Caco-2 (cell line): ENCODE data around the gene FOXF1. TPM values are rescaled to one million over a fixed set of nuclear protein-coding genes. Genes with fewer than 3 reads are reported as not detected.

Experiments used
- BruUV-seq: library from RNA; stranded (reverse); fragments of 400-500 nt; replicated peaks from 2 replicates; lab custom pipeline; 2021; lab: Mats Ljungman, UMichigan
- CTCF ChIA-PET: fragments of 300-600 bp; sonication (Branson Sonifier 250); formaldehyde crosslinking; loops from one replicate; lab custom pipeline; 2022; ENCODE audit warnings: antibody characterized with exemption; lab: Charles Lee
- POLR2A ChIA-PET: fragments of 300-600 bp; sonication (Branson Sonifier 250); formaldehyde crosslinking; loops from one replicate; lab custom pipeline; 2022; ENCODE audit warnings: antibody characterized with exemption; lab: Charles Lee
- DNase-seq, 2 experiments: peaks; one replicate each; pipeline versions ENCODE4 v3.0.0 to v3.0.0-alpha.2; 2020 to 2022
- H3K27me3 ChIP-seq: replicated peaks from 2 replicates; pipeline ENCODE4 v1.6.0; 2011; ENCODE audit warnings: low read length; ENCODE audit not compliant: control insufficient read depth, insufficient read depth
- H3K36me3 ChIP-seq: 2 replicates; pipeline ENCODE4 v1.5.1; 2011; ENCODE audit warnings: low read length; ENCODE audit not compliant: control insufficient read depth, insufficient read depth
- H3K4me1 ChIP-seq: fragments of 250-450 bp; sonication (Bioruptor Pico); 2 replicates; pipeline ENCODE4 v1.5.1; 2020; ENCODE audit warnings: mild to moderate bottlenecking
- H3K4me3 ChIP-seq: 2 replicates; pipeline ENCODE4 v1.5.1; 2011; ENCODE audit warnings: low read depth, mild to moderate bottlenecking, control low read depth, low read length
- H3K9me3 ChIP-seq: fragments of 250-450 bp; sonication (Bioruptor Pico); 2 replicates; pipeline ENCODE4 v1.5.1; 2020; ENCODE audit warnings: mild to moderate bottlenecking, moderate library complexity
- H3K27ac Mint-ChIP-seq: one replicate; pipeline ENCODE4 v1.8.0; 2022; ENCODE audit warnings: mixed read lengths; ENCODE audit not compliant: unreplicated experiment
- H3K27me3 Mint-ChIP-seq: one replicate; pipeline ENCODE4 v1.8.0; 2022; ENCODE audit warnings: mixed read lengths; ENCODE audit not compliant: insufficient read depth, unreplicated experiment
- H3K36me3 Mint-ChIP-seq: one replicate; pipeline ENCODE4 v1.8.0; 2022; ENCODE audit warnings: mild to moderate bottlenecking, mixed read lengths; ENCODE audit not compliant: insufficient read depth, unreplicated experiment
- H3K4me1 Mint-ChIP-seq: one replicate; pipeline ENCODE4 v1.8.0; 2022; ENCODE audit warnings: low read depth, mixed read lengths; ENCODE audit not compliant: unreplicated experiment
- H3K4me3 Mint-ChIP-seq: one replicate; pipeline ENCODE4 v1.8.0; 2022; ENCODE audit warnings: mild to moderate bottlenecking, moderate library complexity, mixed read lengths; ENCODE audit not compliant: unreplicated experiment
- H3K9me3 Mint-ChIP-seq: one replicate; pipeline ENCODE4 v1.8.0; 2022; ENCODE audit warnings: mixed read lengths; ENCODE audit not compliant: unreplicated experiment
- intact Hi-C: fragments of 100-400 bp; cut with micrococcal nuclease; formaldehyde crosslinking; loops from one replicate; pipeline ENCODE4 v1.10.0; 2022; ENCODE audit not compliant: unreplicated experiment
- total RNA-seq: library from RNA; stranded (reverse); gene quantifications from 2 replicates; pipeline ENCODE4 v1.2.3, GENCODE V29; 2022
- TF ChIP-seq, protein P1 (sequence below), 2 experiments: fragments of 200-600 bp in 1 of 2; IDR thresholded peaks; 1 replicate in 1 of 2; 2 replicates in 1 of 2; pipeline versions ENCODE4 v1.5.1 to v1.8.0; 2011 to 2022; ENCODE audit warnings: antibody characterized with exemption in 1 of 2, control low read depth in 1 of 2, inconsistent platforms in 1 of 2, low read depth in 1 of 2, low read length in 1 of 2, mild to moderate bottlenecking in 1 of 2, moderate library complexity in 1 of 2; ENCODE audit not compliant: insufficient read depth in 1 of 2, severe bottlenecking in 1 of 2, unreplicated experiment in 1 of 2

The FOXF1 gene
- total RNA-seq, 1 experiment from 2014 or later: 0.09 TPM

DNA sequence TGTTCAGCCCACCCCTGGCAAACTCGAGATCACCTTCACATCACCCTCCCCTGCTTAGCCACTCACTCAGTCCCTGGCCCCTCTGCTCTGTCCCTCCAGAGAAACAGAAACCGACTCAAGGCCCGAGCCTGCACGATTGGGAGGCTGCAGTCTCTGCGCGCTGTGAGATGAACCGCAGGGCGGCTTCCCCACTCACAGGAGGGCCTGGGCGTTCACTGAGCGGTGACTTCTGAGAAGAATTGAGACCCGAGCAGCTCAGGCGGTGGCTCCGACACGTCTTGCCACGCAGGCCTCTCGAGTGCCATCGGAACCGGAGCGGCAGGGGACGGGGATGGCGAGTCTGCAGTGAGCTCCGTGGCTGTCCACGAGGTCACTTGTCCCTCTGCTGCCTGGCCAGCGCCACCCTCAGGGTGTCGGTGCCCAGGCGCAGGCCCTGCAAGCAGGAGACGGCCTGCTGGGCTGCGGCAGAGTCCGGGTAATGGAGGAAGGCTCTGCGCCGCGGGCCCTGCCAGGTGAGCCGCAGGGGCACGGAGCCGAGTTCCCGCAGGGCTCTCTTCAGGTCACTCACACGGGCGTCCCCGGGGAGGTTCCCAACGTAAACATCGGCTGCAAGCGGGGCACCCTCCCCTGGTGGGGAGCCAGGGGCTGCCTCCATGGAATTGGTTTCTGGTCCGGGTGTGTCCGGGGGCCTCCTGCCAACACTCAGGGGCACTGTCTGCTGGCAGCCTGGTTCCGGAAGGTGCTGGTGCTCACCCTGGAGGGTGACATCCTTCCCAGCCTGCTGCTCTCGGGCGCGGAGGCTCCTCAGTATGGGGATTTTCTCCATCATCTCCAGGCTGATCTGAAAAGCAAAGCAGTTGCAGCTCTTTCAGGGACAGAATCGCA, 21.6 kb downstream of the FOXF1 start:
- no peak overlapping the region for H3K4me3 Mint-ChIP-seq
- no peaks in the 10 kb centered on the region for H3K27me3 ChIP-seq
- H3K4me1 ChIP-seq: no peaks in the 10 kb centered on the region
- H3K4me1 Mint-ChIP-seq: no peaks in the 10 kb centered on the region
- H3K36me3 ChIP-seq: no peaks in the 10 kb centered on the region
- POLR2A ChIA-PET: no interaction called here
- H3K9me3 Mint-ChIP-seq: no peaks in the 10 kb centered on the region
- DNase-seq: no peak
- no peaks in the 10 kb centered on the region for H3K36me3 Mint-ChIP-seq
- no TSS peak for BruUV-seq
- no peak overlapping the region for H3K4me3 ChIP-seq
- CTCF ChIA-PET: no interaction called here
- no peaks in the 10 kb centered on the region for H3K9me3 ChIP-seq
- intact Hi-C loops: no loop called here
- H3K27me3 Mint-ChIP-seq: no peaks in the 10 kb centered on the region
- TF ChIP-seq, protein P1, sequence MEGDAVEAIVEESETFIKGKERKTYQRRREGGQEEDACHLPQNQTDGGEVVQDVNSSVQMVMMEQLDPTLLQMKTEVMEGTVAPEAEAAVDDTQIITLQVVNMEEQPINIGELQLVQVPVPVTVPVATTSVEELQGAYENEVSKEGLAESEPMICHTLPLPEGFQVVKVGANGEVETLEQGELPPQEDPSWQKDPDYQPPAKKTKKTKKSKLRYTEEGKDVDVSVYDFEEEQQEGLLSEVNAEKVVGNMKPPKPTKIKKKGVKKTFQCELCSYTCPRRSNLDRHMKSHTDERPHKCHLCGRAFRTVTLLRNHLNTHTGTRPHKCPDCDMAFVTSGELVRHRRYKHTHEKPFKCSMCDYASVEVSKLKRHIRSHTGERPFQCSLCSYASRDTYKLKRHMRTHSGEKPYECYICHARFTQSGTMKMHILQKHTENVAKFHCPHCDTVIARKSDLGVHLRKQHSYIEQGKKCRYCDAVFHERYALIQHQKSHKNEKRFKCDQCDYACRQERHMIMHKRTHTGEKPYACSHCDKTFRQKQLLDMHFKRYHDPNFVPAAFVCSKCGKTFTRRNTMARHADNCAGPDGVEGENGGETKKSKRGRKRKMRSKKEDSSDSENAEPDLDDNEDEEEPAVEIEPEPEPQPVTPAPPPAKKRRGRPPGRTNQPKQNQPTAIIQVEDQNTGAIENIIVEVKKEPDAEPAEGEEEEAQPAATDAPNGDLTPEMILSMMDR (IDR thresholded peaks at IDR 0.05; ENCODE audit: insufficient read depth in 1 of 2, low read depth in 1 of 2, low read length in 1 of 2, severe bottlenecking in 1 of 2, unreplicated experiment in 1 of 2): no peak
- H3K27ac Mint-ChIP-seq: no peak overlapping the region

DNA sequence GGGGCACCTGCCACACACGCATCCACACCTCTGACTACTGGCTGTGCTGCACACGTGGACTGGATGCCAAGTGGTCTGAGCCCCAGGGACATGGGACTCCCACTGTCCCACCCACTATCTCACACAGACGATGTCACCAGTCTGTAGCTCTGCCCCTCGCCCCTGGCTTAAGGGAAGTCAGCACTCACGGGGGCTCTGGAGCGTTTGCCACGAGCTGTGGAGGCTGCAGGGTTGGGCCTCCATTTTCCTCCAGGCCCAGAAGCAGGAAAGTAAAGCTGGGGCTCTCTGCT, 22.1 kb downstream of the FOXF1 start:
- no TSS peak for BruUV-seq
- H3K4me1 ChIP-seq: no peaks in the 10 kb centered on the region
- Mint-ChIP-seq H3K27ac (no peak overlapping the region), H3K9me3 (no peaks in the 10 kb centered on the region), H3K36me3 (no peaks in the 10 kb centered on the region), H3K27me3 (no peaks in the 10 kb centered on the region), H3K4me1 (no peaks in the 10 kb centered on the region), H3K4me3 (no peak overlapping the region)
- POLR2A ChIA-PET: no interaction called here
- H3K36me3 ChIP-seq: no peaks in the 10 kb centered on the region
- intact Hi-C loops: no loop called here
- H3K9me3 ChIP-seq: no peaks in the 10 kb centered on the region
- CTCF ChIA-PET: no interaction called here
- no peak for DNase-seq
- H3K27me3 ChIP-seq: no peaks in the 10 kb centered on the region
- H3K4me3 ChIP-seq: no peak overlapping the region
- TF ChIP-seq, protein P1 (IDR thresholded peaks at IDR 0.05; ENCODE audit: insufficient read depth in 1 of 2, low read depth in 1 of 2, low read length in 1 of 2, severe bottlenecking in 1 of 2, unreplicated experiment in 1 of 2): no peak

DNA sequence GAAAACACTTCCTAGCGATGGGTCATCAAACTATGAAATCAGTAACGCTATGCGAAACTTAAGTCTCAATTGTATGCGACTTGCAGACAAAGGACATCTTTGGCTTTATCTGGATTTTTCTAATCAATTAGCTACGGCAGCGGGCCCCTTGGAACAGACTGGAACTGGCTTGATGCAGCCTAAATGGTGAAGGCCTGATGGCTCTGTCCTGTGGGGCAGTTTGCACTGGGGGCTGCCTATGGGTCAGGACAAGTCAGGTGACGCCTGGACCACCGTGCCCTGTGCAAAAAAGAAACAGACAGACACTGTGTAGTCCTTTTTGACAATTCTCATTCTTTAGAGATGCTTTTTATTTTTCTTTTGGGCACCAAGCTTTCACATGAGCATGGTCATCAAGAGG, 22.7 kb downstream of the FOXF1 start:
- Mint-ChIP-seq H3K9me3 (no peaks in the 10 kb centered on the region), H3K27me3 (no peaks in the 10 kb centered on the region), H3K4me3 (no peak overlapping the region), H3K36me3 (no peaks in the 10 kb centered on the region), H3K4me1 (no peaks in the 10 kb centered on the region), H3K27ac (no peak overlapping the region)
- no peaks in the 10 kb centered on the region for H3K36me3 ChIP-seq
- POLR2A ChIA-PET: no interaction called here
- CTCF ChIA-PET: no interaction called here
- TF ChIP-seq, protein P1 (IDR thresholded peaks at IDR 0.05; ENCODE audit: insufficient read depth in 1 of 2, low read depth in 1 of 2, low read length in 1 of 2, severe bottlenecking in 1 of 2, unreplicated experiment in 1 of 2): no peak
- BruUV-seq: no TSS peak
- intact Hi-C loops: no loop called here
- no peak for DNase-seq
- H3K9me3 ChIP-seq: no peaks in the 10 kb centered on the region
- H3K27me3 ChIP-seq: no peaks in the 10 kb centered on the region
- no peaks in the 10 kb centered on the region for H3K4me1 ChIP-seq
- H3K4me3 ChIP-seq: no peak overlapping the region
